ENCODE measurements around the gene S100A7.

Gene S100A7

GRCh38 chr1:153460551-153460950 is at the start of gene S100A7:
S100A7 (minus strand) TSS chr1:153460651; CDS start chr1:153459013, 1,638 bp downstream.
- Mint-ChIP-seq H3K36me3 (ENCODE audit: low read depth) (no peaks in the 10 kb centered on the region), H3K9me3 (no peaks in the 10 kb centered on the region), H3K27ac (no peak within 1 kb of the TSS), H3K4me1 (no peaks in the 10 kb centered on the region), H3K4me3 (no peak within 1 kb of the TSS), H3K27me3 (ENCODE audit: low read depth, poor library complexity) (peaks cover 19% of the 10 kb centered on the region)
- no peak for TF ChIP-seq CTCF (IDR thresholded peaks at IDR 0.05)
- DNase-seq, result no peak

- H3K9me3 Mint-ChIP-seq, result no peaks in the 10 kb centered on the region
These were observed 49.4 kb upstream of the S100A7 start for GRCh38 chr1:153509729-153510354.

GRCh38 chr1:153509036-153509435 is 48.6 kb upstream of the S100A7 start:
- Mint-ChIP-seq H3K4me3 (no peak overlapping the region), H3K27ac (no peak overlapping the region), H3K9me3 (no peaks in the 10 kb centered on the region), H3K4me1 (peaks cover 30% of the 10 kb centered on the region), H3K27me3 (ENCODE audit: low read depth, poor library complexity) (peaks cover 14% of the 10 kb centered on the region), H3K36me3 (ENCODE audit: low read depth) (no peaks in the 10 kb centered on the region)
- no peak for TF ChIP-seq CTCF (IDR thresholded peaks at IDR 0.05)
- DNase-seq, result no peak

More at GRCh38 chr1:153509729-153510354, 49.4 kb upstream of the S100A7 start:
- no peak overlapping the region for H3K27ac Mint-ChIP-seq
- peaks cover 14% of the 10 kb centered on the region for H3K27me3 Mint-ChIP-seq (ENCODE audit: low read depth, poor library complexity)
- peak; percentile 70 for TF ChIP-seq CTCF (IDR thresholded peaks at IDR 0.05)
- no peak overlapping the region for H3K4me3 Mint-ChIP-seq
- DNase-seq, result peak; percentile 67
- H3K4me1 Mint-ChIP-seq, result peaks cover 30% of the 10 kb centered on the region
- no peaks in the 10 kb centered on the region for H3K36me3 Mint-ChIP-seq (ENCODE audit: low read depth)

- TF ChIP-seq CTCF (IDR thresholded peaks at IDR 0.05), result no peak
- no peaks in the 10 kb centered on the region for H3K9me3 Mint-ChIP-seq
- peaks cover 14% of the 10 kb centered on the region for H3K27me3 Mint-ChIP-seq (ENCODE audit: low read depth, poor library complexity)
- no peaks in the 10 kb centered on the region for H3K36me3 Mint-ChIP-seq (ENCODE audit: low read depth)
- no peak for DNase-seq
- peaks cover 30% of the 10 kb centered on the region for H3K4me1 Mint-ChIP-seq
- H3K4me3 Mint-ChIP-seq, result no peak overlapping the region
- no peak overlapping the region for H3K27ac Mint-ChIP-seq
These were observed 47.6 kb upstream of the S100A7 start for GRCh38 chr1:153507926-153508583.

- Mint-ChIP-seq H3K27me3 (ENCODE audit: low read depth, poor library complexity) (peaks cover 14% of the 10 kb centered on the region), H3K9me3 (no peaks in the 10 kb centered on the region), H3K4me1 (peaks cover 30% of the 10 kb centered on the region), H3K27ac (no peak overlapping the region), H3K4me3 (no peak overlapping the region), H3K36me3 (ENCODE audit: low read depth) (no peaks in the 10 kb centered on the region)
- no peak for DNase-seq
- no peak for TF ChIP-seq CTCF (IDR thresholded peaks at IDR 0.05)
These were observed 46.5 kb upstream of the S100A7 start for GRCh38 chr1:153506831-153507413.

Data from nephron progenitor cell (in vitro differentiated cells).